ENCODE results near the gene AHCYL2. TPM values are rescaled to one million over a fixed set of nuclear protein-coding genes. Genes with fewer than 3 reads are reported as not detected.

Gene AHCYL2
- total RNA-seq, 2 donors from 2014 or later, result 262 to 397 TPM

- no peaks in the 10 kb centered on the region for H3K36me3 ChIP-seq
- no peak overlapping the region for H3K4me3 ChIP-seq
- TF ChIP-seq CTCF (IDR thresholded peaks at IDR 0.05), result no peak
- intact Hi-C loops (cut with DNase I), result no loop called here
- H3K27ac ChIP-seq, result no peak overlapping the region
- H3K4me1 ChIP-seq, result no peaks in the 10 kb centered on the region
- no peaks in the 10 kb centered on the region for H3K9me3 ChIP-seq
- H3K27me3 ChIP-seq, result no peaks in the 10 kb centered on the region
- no peak for DNase-seq
- H3K9ac ChIP-seq (ENCODE audit: low read depth in 2 of 2, low read length in 2 of 2), result no peak overlapping the region
Observed at GRCh38 chr7:129227646-129228578, 3.1 kb downstream of the AHCYL2 start.

- Histone ChIP-seq H3K36me3 (no peaks in the 10 kb centered on the region), H3K9me3 (no peaks in the 10 kb centered on the region), H3K27me3 (no peaks in the 10 kb centered on the region), H3K9ac (ENCODE audit: low read depth in 2 of 2, low read length in 2 of 2) (no peak overlapping the region), H3K4me1 (no peaks in the 10 kb centered on the region), H3K27ac (no peak overlapping the region), H3K4me3 (no peak overlapping the region)
- intact Hi-C loops (cut with DNase I), result no loop called here
- no peak for TF ChIP-seq CTCF (IDR thresholded peaks at IDR 0.05)
- DNase-seq, result no peak
Observed at GRCh38 chr7:129228633-129229032, 3.8 kb downstream of the AHCYL2 start.

DNA sequence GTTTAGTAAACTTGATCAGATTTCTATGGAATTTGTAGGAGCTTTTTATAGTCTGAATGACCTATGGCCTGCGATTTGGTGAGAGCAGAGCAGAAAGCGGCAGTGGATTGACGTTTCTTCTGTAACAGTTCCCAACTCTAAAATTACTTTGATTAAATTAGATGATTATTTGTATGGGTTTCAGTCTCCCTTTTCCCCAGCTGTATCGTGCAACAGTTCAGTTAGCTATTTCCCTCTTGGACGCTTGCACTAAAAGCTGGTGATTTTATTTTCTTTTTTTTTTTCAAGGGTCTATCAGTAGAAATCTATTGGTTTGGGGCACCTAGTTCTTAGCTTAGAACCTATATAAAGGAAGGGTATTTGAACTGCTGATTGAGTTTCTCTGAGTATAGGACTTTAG, 6.8 kb downstream of the AHCYL2 start:
- Histone ChIP-seq H3K9me3 (no peaks in the 10 kb centered on the region), H3K36me3 (no peaks in the 10 kb centered on the region), H3K4me1 (no peaks in the 10 kb centered on the region), H3K4me3 (no peak overlapping the region), H3K27me3 (no peaks in the 10 kb centered on the region), H3K27ac (no peak overlapping the region), H3K9ac (ENCODE audit: low read depth in 2 of 2, low read length in 2 of 2) (no peak overlapping the region)
- TF ChIP-seq CTCF (IDR thresholded peaks at IDR 0.05), result no peak
- no peak for DNase-seq
- intact Hi-C loops (cut with DNase I), result no loop called here

DNA sequence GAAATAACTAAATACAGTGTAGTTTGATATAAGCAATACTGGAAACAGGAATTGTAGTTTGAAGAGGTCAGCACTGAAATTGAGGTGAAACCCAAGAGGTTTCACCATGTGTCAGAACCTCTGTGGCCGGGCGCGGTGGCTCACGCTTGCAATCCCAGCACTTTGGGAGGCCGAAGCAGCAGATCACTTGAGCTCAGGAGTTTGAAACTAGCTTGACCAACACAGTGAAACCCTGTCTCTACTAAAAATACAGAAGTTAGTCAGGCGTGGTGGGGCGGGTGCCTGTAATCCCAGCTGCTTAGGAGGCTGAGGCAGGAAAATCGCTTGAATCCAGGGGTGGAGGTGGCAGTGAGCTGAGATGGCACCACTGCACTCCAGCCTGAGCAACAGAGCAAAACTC, 13.7 kb downstream of the AHCYL2 start:
- no peak overlapping the region for H3K4me3 ChIP-seq
- no peak for TF ChIP-seq CTCF (IDR thresholded peaks at IDR 0.05)
- H3K9ac ChIP-seq (ENCODE audit: low read depth in 2 of 2, low read length in 2 of 2), result no peak overlapping the region
- H3K27me3 ChIP-seq, result no peaks in the 10 kb centered on the region
- intact Hi-C loops (cut with DNase I), result no loop called here
- H3K27ac ChIP-seq, result no peak overlapping the region
- DNase-seq, result no peak
- no peaks in the 10 kb centered on the region for H3K4me1 ChIP-seq
- no peaks in the 10 kb centered on the region for H3K9me3 ChIP-seq
- H3K36me3 ChIP-seq, result no peaks in the 10 kb centered on the region

DNA sequence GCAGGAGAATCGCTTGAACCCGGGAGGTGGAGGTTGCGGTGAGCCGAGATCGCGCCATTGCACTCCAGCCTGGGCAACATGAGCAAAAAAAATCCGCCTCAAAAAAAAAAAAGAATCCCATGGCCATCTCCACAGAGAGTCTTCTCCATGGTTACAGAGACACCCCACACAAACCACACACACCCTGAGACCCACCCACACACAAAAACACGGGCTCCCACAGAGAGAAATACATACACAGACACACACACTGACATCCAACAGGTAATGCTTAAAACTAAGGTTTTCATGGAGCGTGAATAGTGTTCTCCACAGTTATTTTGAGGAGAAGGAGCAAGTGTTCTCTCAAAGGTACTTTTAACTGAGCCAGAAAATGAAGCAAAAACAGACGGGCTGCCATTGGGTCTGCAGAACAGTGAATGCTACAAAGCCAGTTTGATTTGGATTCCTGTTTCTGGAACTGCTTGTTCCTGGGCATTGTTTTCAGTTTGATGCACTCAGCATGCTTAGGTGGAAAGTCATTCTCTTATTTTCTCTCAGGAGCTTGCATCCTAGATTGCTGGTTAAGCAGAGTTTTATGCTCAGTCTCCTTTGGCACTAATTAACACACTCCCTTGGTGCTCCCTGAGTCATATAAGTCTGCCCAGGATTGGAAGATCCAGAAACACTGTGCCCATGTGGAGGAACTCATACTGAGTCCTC, 15.4 kb downstream of the AHCYL2 start:
- no peak for TF ChIP-seq CTCF (IDR thresholded peaks at IDR 0.05)
- Histone ChIP-seq H3K27ac (no peak overlapping the region), H3K9ac (ENCODE audit: low read depth in 2 of 2, low read length in 2 of 2) (no peak overlapping the region), H3K36me3 (no peaks in the 10 kb centered on the region), H3K9me3 (no peaks in the 10 kb centered on the region), H3K4me3 (no peak overlapping the region), H3K27me3 (no peaks in the 10 kb centered on the region), H3K4me1 (no peaks in the 10 kb centered on the region)
- no peak for DNase-seq
- intact Hi-C loops (cut with DNase I), result no loop called here

Data from colonic mucosa (tissue), 4 donors.